ENCODE results near the gene SCRT2.
"Not testable (repeated sequence)": the region's sequence is repeated elsewhere in the genome, so short reads cannot be mapped to it uniquely, and the experiment has no call there.

DNA sequence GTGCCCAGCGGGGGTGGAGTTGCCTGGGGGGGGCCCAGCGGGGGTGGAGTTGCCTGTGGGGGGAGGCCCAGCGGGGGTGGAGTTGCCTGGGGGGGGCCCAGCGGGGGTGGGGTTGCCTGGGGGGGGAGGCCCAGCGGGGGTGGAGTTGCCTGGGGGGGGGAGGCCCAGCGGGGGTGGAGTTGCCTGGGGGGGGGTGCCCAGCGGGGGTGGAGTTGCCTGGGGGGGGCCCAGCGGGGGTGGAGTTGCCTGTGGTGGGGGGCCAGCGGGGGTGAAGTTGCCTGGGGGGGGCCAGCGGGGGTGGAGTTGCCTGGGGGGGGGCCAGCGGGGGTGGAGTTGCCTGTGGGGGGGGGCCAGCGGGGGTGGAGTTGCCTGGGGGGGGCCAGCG is 33.6 kb downstream of the SCRT2 start:
- TF ChIP-seq, protein P1, sequence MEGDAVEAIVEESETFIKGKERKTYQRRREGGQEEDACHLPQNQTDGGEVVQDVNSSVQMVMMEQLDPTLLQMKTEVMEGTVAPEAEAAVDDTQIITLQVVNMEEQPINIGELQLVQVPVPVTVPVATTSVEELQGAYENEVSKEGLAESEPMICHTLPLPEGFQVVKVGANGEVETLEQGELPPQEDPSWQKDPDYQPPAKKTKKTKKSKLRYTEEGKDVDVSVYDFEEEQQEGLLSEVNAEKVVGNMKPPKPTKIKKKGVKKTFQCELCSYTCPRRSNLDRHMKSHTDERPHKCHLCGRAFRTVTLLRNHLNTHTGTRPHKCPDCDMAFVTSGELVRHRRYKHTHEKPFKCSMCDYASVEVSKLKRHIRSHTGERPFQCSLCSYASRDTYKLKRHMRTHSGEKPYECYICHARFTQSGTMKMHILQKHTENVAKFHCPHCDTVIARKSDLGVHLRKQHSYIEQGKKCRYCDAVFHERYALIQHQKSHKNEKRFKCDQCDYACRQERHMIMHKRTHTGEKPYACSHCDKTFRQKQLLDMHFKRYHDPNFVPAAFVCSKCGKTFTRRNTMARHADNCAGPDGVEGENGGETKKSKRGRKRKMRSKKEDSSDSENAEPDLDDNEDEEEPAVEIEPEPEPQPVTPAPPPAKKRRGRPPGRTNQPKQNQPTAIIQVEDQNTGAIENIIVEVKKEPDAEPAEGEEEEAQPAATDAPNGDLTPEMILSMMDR (IDR thresholded peaks at IDR 0.05; ENCODE audit: low read length) = not testable (repeated sequence)
- not testable (repeated sequence) for TF ChIP-seq EZH2 (IDR thresholded peaks at IDR 0.05; ENCODE audit: borderline replicate concordance, low read length)

All from OCI-LY1 (cell line).